Ammon's horn (tissue), 1 donor: ENCODE measurements around the gene MDFIC.
A peak's percentile ranks its signal among the peaks of the same experiment; 100 is the strongest.

ENCODE experiments used
- DNase-seq: peaks from one replicate; pipeline ENCODE4 v3.0.0-alpha.2; 2016; ENCODE audit warnings: low spot score

Gene MDFIC

GRCh38 chr7:114997487-114998404 lies 75.9 kb downstream of the MDFIC start:
- no peak for DNase-seq

- DNase-seq: no peak
Observed at GRCh38 chr7:115004121-115004520, 82.2 kb downstream of the MDFIC start.

GRCh38 chr7:115005251-115005650 lies 83.4 kb downstream of the MDFIC start:
- no peak for DNase-seq

- DNase-seq: no peak
Observed at GRCh38 chr7:115005953-115006352, 84.1 kb downstream of the MDFIC start.

- DNase-seq: no peak
Observed at GRCh38 chr7:115007751-115008150, 85.9 kb downstream of the MDFIC start.

GRCh38 chr7:115008465-115009114 lies 86.7 kb downstream of the MDFIC start:
- peak; percentile 28 for DNase-seq

GRCh38 chr7:115009139-115009538 lies 87.2 kb downstream of the MDFIC start:
- DNase-seq: no peak

- DNase-seq: no peak
Observed at GRCh38 chr7:115009736-115010440, 88.0 kb downstream of the MDFIC start.

- no peak for DNase-seq
Observed at GRCh38 chr7:115010441-115010820, 88.5 kb downstream of the MDFIC start.

GRCh38 chr7:115013886-115014285 lies 92.0 kb downstream of the MDFIC start:
- DNase-seq: no peak

GRCh38 chr7:115014794-115015193 lies 92.9 kb downstream of the MDFIC start:
- no peak for DNase-seq

GRCh38 chr7:115015619-115016018 lies 93.7 kb downstream of the MDFIC start:
- no peak for DNase-seq

GRCh38 chr7:115019882-115020605 lies 98.2 kb downstream of the MDFIC start:
- no peak for DNase-seq

- no peak for DNase-seq
Observed at GRCh38 chr7:115023219-115023618, 101.3 kb downstream of the MDFIC start.

GRCh38 chr7:115024276-115024675 lies 102.4 kb downstream of the MDFIC start:
- no peak for DNase-seq

GRCh38 chr7:115032715-115033703 lies 111.1 kb downstream of the MDFIC start:
- DNase-seq: no peak

GRCh38 chr7:115033917-115034459 lies 112.1 kb downstream of the MDFIC start:
- DNase-seq: no peak

- DNase-seq: no peak
Observed at GRCh38 chr7:115034515-115034914, 112.6 kb downstream of the MDFIC start.

GRCh38 chr7:115037128-115037802 lies 115.4 kb downstream of the MDFIC start:
- DNase-seq: no peak

- no peak for DNase-seq
Observed at GRCh38 chr7:115038158-115038557, 116.3 kb downstream of the MDFIC start.
